ENCODE measurements around the gene ADGRE2.
"Not testable (repeated sequence)": the region's sequence is repeated elsewhere in the genome, so short reads cannot be mapped to it uniquely, and the experiment has no call there.

Gene ADGRE2

GRCh38 chr19:14767466-14767971 is 10.8 kb downstream of the ADGRE2 start:
- Histone ChIP-seq H3K36me3 (ENCODE audit: insufficient read depth, low read length) (no peaks in the 10 kb centered on the region), H3K27me3 (ENCODE audit: insufficient read depth, low read length) (no peaks in the 10 kb centered on the region), H3K4me1 (ENCODE audit: insufficient read depth, low read length, severe bottlenecking) (no peaks in the 10 kb centered on the region), H4K20me1 (ENCODE audit: insufficient read depth, low read length) (no peaks in the 10 kb centered on the region), H3K27ac (ENCODE audit: low read depth, low read length, poor library complexity, severe bottlenecking) (no peak overlapping the region), H3F3A (ENCODE audit: insufficient read depth, low read length) (no peaks in the 10 kb centered on the region), H3K4me2 (ENCODE audit: low read length) (no peak overlapping the region), H3K79me2 (ENCODE audit: insufficient read depth, low read length) (no peaks in the 10 kb centered on the region), H3K9me2 (ENCODE audit: low read depth, low read length) (no peaks in the 10 kb centered on the region), H2AFZ (ENCODE audit: low read length) (no peak overlapping the region), H3K4me3 (ENCODE audit: low read depth, low read length, poor library complexity, severe bottlenecking) (no peak overlapping the region), H3K9me3 (ENCODE audit: low read length) (no peaks in the 10 kb centered on the region), H3K9ac (ENCODE audit: low read length) (no peak overlapping the region)
- TF ChIP-seq CTCF (IDR thresholded peaks at IDR 0.05; ENCODE audit: low read length) = no peak
- no peak for TF ChIP-seq EZH2 (IDR thresholded peaks at IDR 0.05; ENCODE audit: borderline replicate concordance, low read length)

- H3K4me3 ChIP-seq (ENCODE audit: low read depth, low read length, poor library complexity, severe bottlenecking); H3K9me3 ChIP-seq (ENCODE audit: low read length); H3K27ac ChIP-seq (ENCODE audit: low read depth, low read length, poor library complexity, severe bottlenecking); H3K4me1 ChIP-seq (ENCODE audit: insufficient read depth, low read length, severe bottlenecking); H3K79me2 ChIP-seq (ENCODE audit: insufficient read depth, low read length); H3K4me2 ChIP-seq (ENCODE audit: low read length); H3K36me3 ChIP-seq (ENCODE audit: insufficient read depth, low read length); H3F3A ChIP-seq (ENCODE audit: insufficient read depth, low read length); H3K9ac ChIP-seq (ENCODE audit: low read length); H2AFZ ChIP-seq (ENCODE audit: low read length); H3K9me2 ChIP-seq (ENCODE audit: low read depth, low read length); H4K20me1 ChIP-seq (ENCODE audit: insufficient read depth, low read length); H3K27me3 ChIP-seq (ENCODE audit: insufficient read depth, low read length): not testable (repeated sequence)
Observed at GRCh38 chr19:14765841-14766240, 12.5 kb downstream of the ADGRE2 start.

- not testable (repeated sequence) for H3K4me2 ChIP-seq (ENCODE audit: low read length); H3K9me2 ChIP-seq (ENCODE audit: low read depth, low read length); H2AFZ ChIP-seq (ENCODE audit: low read length); H3K9me3 ChIP-seq (ENCODE audit: low read length); H3F3A ChIP-seq (ENCODE audit: insufficient read depth, low read length); H3K36me3 ChIP-seq (ENCODE audit: insufficient read depth, low read length); H3K4me3 ChIP-seq (ENCODE audit: low read depth, low read length, poor library complexity, severe bottlenecking); H3K27ac ChIP-seq (ENCODE audit: low read depth, low read length, poor library complexity, severe bottlenecking); H3K4me1 ChIP-seq (ENCODE audit: insufficient read depth, low read length, severe bottlenecking); H4K20me1 ChIP-seq (ENCODE audit: insufficient read depth, low read length); H3K27me3 ChIP-seq (ENCODE audit: insufficient read depth, low read length); H3K9ac ChIP-seq (ENCODE audit: low read length); H3K79me2 ChIP-seq (ENCODE audit: insufficient read depth, low read length)
Observed at GRCh38 chr19:14765403-14765802, 13.0 kb downstream of the ADGRE2 start.

- Histone ChIP-seq H3K4me3 (ENCODE audit: low read depth, low read length, poor library complexity, severe bottlenecking) (no peak overlapping the region), H3K4me1 (ENCODE audit: insufficient read depth, low read length, severe bottlenecking) (no peaks in the 10 kb centered on the region), H2AFZ (ENCODE audit: low read length) (no peak overlapping the region), H3K9ac (ENCODE audit: low read length) (no peak overlapping the region), H3K27ac (ENCODE audit: low read depth, low read length, poor library complexity, severe bottlenecking) (no peak overlapping the region), H3K79me2 (ENCODE audit: insufficient read depth, low read length) (no peaks in the 10 kb centered on the region), H3K4me2 (ENCODE audit: low read length) (no peak overlapping the region), H3K27me3 (ENCODE audit: insufficient read depth, low read length) (no peaks in the 10 kb centered on the region; the same call in 1 of the 2 replicates), H3F3A (ENCODE audit: insufficient read depth, low read length) (no peaks in the 10 kb centered on the region), H3K9me3 (ENCODE audit: low read length) (no peaks in the 10 kb centered on the region), H4K20me1 (ENCODE audit: insufficient read depth, low read length) (no peaks in the 10 kb centered on the region), H3K36me3 (ENCODE audit: insufficient read depth, low read length) (no peaks in the 10 kb centered on the region), H3K9me2 (ENCODE audit: low read depth, low read length) (no peaks in the 10 kb centered on the region)
- no peak for TF ChIP-seq CTCF (IDR thresholded peaks at IDR 0.05; ENCODE audit: low read length)
- no peak for TF ChIP-seq EZH2 (IDR thresholded peaks at IDR 0.05; ENCODE audit: borderline replicate concordance, low read length)
Observed at GRCh38 chr19:14764401-14764800, 14.0 kb downstream of the ADGRE2 start.

Measured in OCI-LY1 (cell line).